ENCODE results near the gene GOLPH3. TPM values are rescaled to one million over a fixed set of nuclear protein-coding genes. Genes with fewer than 3 reads are reported as not detected.

The GOLPH3 gene
- total and polyA plus RNA-seq, 2 experiments from 2014 or later: 68.5 to 96.1 TPM

- no peak for TF ChIP-seq ZNF462 (CRISPR knock-in tag; IDR thresholded peaks at IDR 0.05)
Measured at GRCh38 chr5:32157078-32157477, 17.0 kb downstream of the GOLPH3 start (continued).

DNA sequence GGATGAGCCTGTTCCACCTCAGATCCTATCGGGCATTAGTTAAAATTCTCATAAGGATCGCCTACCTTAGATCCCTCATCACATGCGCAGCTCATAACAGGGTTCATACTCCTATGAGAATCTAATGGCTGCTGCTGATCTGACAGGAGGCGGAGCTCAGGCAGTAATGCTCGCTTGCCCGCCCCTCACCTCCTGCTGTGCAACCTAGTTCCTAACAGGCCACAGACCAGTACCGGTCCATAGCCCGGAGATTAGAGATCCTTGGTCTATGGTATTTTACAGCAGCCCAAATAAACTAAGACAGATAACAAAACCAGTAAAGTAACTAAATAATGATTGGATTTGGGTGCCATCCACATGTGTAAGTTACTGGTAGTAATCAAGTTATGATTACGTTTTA is 17.5 kb downstream of the GOLPH3 start:
- peaks cover 13% of the 10 kb centered on the region; the same call in 2 of the 3 replicates for H3K36me3 Mint-ChIP-seq (ENCODE audit: low read depth)
- Histone ChIP-seq H3K79me2 (replicated peaks; ENCODE audit: insufficient read depth) (peaks cover 99% of the 10 kb centered on the region), H4K20me1 (replicated peaks; ENCODE audit: insufficient read depth) (peaks cover 78% of the 10 kb centered on the region), H3K27ac (ENCODE audit: low read depth) (no peak overlapping the region), H2AFZ (no peak overlapping the region), H3K27me3 (ENCODE audit: insufficient read depth) (no peaks in the 10 kb centered on the region), H3K4me1 (ENCODE audit: insufficient read depth) (peaks cover 10% of the 10 kb centered on the region), H3K4me2 (no peak overlapping the region), H3F3A (replicated peaks; ENCODE audit: low read depth) (no peaks in the 10 kb centered on the region), H3K9me2 (ENCODE audit: insufficient read depth) (no peaks in the 10 kb centered on the region), H3K4me3 (no peak overlapping the region), H3K36me3 (ENCODE audit: insufficient read depth) (no peaks in the 10 kb centered on the region)
- peak; percentile 66 for DNase-seq (ENCODE audit: low spot score)
- H3K4me3 Mint-ChIP-seq: no peak overlapping the region
- H3K27me3 Mint-ChIP-seq (ENCODE audit: insufficient read depth, low read depth, poor library complexity): peaks cover 2% of the 10 kb centered on the region
- H3K4me1 Mint-ChIP-seq: peaks cover 4% of the 10 kb centered on the region; the same call in 2 of the 3 replicates
- peaks cover 6% of the 10 kb centered on the region; the same call in 1 of the 3 replicates for H3K9me3 Mint-ChIP-seq
- peak; percentile 78 for ATAC-seq
- H3K27ac Mint-ChIP-seq: no peak overlapping the region
- no peak for TF ChIP-seq STAT1 (IDR thresholded peaks at IDR 0.05; ENCODE audit: unreplicated experiment)
- TF ChIP-seq POLR2AphosphoS5 (IDR thresholded peaks at IDR 0.05; ENCODE audit: low read depth): no peak
- no peak for TF ChIP-seq EZH2phosphoT487 (IDR thresholded peaks at IDR 0.05; ENCODE audit: unreplicated experiment)
- TF ChIP-seq, protein P1, sequence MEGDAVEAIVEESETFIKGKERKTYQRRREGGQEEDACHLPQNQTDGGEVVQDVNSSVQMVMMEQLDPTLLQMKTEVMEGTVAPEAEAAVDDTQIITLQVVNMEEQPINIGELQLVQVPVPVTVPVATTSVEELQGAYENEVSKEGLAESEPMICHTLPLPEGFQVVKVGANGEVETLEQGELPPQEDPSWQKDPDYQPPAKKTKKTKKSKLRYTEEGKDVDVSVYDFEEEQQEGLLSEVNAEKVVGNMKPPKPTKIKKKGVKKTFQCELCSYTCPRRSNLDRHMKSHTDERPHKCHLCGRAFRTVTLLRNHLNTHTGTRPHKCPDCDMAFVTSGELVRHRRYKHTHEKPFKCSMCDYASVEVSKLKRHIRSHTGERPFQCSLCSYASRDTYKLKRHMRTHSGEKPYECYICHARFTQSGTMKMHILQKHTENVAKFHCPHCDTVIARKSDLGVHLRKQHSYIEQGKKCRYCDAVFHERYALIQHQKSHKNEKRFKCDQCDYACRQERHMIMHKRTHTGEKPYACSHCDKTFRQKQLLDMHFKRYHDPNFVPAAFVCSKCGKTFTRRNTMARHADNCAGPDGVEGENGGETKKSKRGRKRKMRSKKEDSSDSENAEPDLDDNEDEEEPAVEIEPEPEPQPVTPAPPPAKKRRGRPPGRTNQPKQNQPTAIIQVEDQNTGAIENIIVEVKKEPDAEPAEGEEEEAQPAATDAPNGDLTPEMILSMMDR (conservative IDR thresholded peaks at IDR 0.05; ENCODE audit: low read depth in 2 of 2): no peak
- TF ChIP-seq CREB1 (CRISPR knock-in tag; IDR thresholded peaks at IDR 0.05; ENCODE audit: low read depth): no peak
- TF ChIP-seq ZNF331 (CRISPR knock-in tag; IDR thresholded peaks at IDR 0.05; ENCODE audit: low read depth): no peak
- no peak for TF ChIP-seq ZNF114 (CRISPR knock-in tag; IDR thresholded peaks at IDR 0.05)
- TF ChIP-seq ZNF462 (CRISPR knock-in tag; IDR thresholded peaks at IDR 0.05): no peak

All from GM23338 (cell line).